Left lung (tissue), 10 donors: ENCODE results near the gene HDAC9. TPM values are rescaled to one million over a fixed set of nuclear protein-coding genes. Genes with fewer than 3 reads are reported as not detected.

Experiments
- ATAC-seq: fragments of 200-7000 bp; cut with Tn5 transposase; one replicate; pipeline ENCODE4 v1.9.1; 2020; ENCODE audit warnings: moderate library complexity
- DNase-seq, 4 donors: peaks; one replicate each; pipeline ENCODE4 v3.0.0-alpha.2; 2013 to 2020
- H3K27ac ChIP-seq, 2 donors: fragments of 200-600 bp; sonication (generic) in 1 of 2; one replicate each; pipeline versions ENCODE4 v1.5.0 to v1.8.0; 2020 to 2021
- H3K27me3 ChIP-seq, 2 donors: fragments of 200-600 bp; sonication (generic) in 1 of 2; one replicate each; pipeline versions ENCODE4 v1.5.0 to v1.8.0; 2020 to 2021
- H3K36me3 ChIP-seq, 2 donors: fragments of 200-600 bp; sonication (generic) in 1 of 2; one replicate each; pipeline versions ENCODE4 v1.5.0 to v1.8.0; 2020 to 2021
- H3K4me1 ChIP-seq, 2 donors: fragments of 200-600 bp; one replicate each; pipeline ENCODE4 v1.8.0; 2021
- H3K4me3 ChIP-seq, 2 donors: fragments of 200-600 bp; sonication (generic) in 1 of 2; one replicate each; pipeline versions ENCODE4 v1.5.0 to v1.8.0; 2020 to 2021; ENCODE audit warnings: mild to moderate bottlenecking in 1 of 2
- H3K9me3 ChIP-seq, 2 donors: fragments of 200-600 bp; sonication (generic) in 1 of 2; one replicate each; pipeline versions ENCODE4 v1.5.0 to v1.8.0; 2020 to 2021
- CTCF ChIP-seq, 2 donors: fragments of 200-600 bp; sonication (generic) in 1 of 2; IDR thresholded peaks; one replicate each; pipeline versions ENCODE4 v1.5.0 to v1.8.0; 2021; ENCODE audit warnings: antibody characterized with exemption in 2 of 2
- intact Hi-C, 2 donors: fragments of 100-400 bp; cut with DNase I; formaldehyde crosslinking; loops; one replicate each; pipeline versions ENCODE4 v1.11.2 to v1.14.2; 2022
- polyA plus RNA-seq, 6 donors: library from polyadenylated mRNA; unstranded; fragments of 120-200 nt; gene quantifications; one replicate each; pipeline ENCODE4 v1.2.1, GENCODE V29; 2013; ENCODE audit not compliant: insufficient read length in 6 of 6
- total RNA-seq, 2 donors: library from RNA; stranded (reverse); fragmentation: NEBNext Ultra II Directional; extraction: Animal tissue kit (Norgen Biotek cat#: 25700); gene quantifications; one replicate each; pipeline ENCODE4 v1.2.1, GENCODE V29; 2021
- donor health status: DM: no; HTN: yes; CAD: no.
- donor health status: DM: no; HTN: no; CAD: no.

The HDAC9 gene
- total and polyA plus RNA-seq, 8 donors, result 6.7 to 13.2 (median 9.6) TPM

GRCh38 chr7:18948521-18948920 is 453.0 kb downstream of the HDAC9 start:
- Histone ChIP-seq H3K4me3 (no peak overlapping the region), H3K36me3 (no peaks in the 10 kb centered on the region), H3K27me3 (no peaks in the 10 kb centered on the region), H3K27ac (no peak overlapping the region), H3K4me1 (no peaks in the 10 kb centered on the region), H3K9me3 (peaks cover 0 to 3% of the 10 kb centered on the region in 2 donors)
- DNase-seq (no peak), ATAC-seq (no peak)
- intact Hi-C loops, result no loop called here
- TF ChIP-seq CTCF (IDR thresholded peaks at IDR 0.05), result no peak

GRCh38 chr7:18952846-18953245 is 457.3 kb downstream of the HDAC9 start:
- Histone ChIP-seq H3K36me3 (no peaks in the 10 kb centered on the region), H3K9me3 (no peaks in the 10 kb centered on the region), H3K27me3 (no peaks in the 10 kb centered on the region), H3K27ac (no peak overlapping the region), H3K4me1 (no peaks in the 10 kb centered on the region), H3K4me3 (no peak overlapping the region)
- no peak for ATAC-seq
- intact Hi-C loops, result no loop called here
- TF ChIP-seq CTCF (IDR thresholded peaks at IDR 0.05), result no peak
- DNase-seq, result no peak

GRCh38 chr7:18958627-18959026 is 463.1 kb downstream of the HDAC9 start:
- ATAC-seq (no peak), DNase-seq (no peak)
- H3K4me3 ChIP-seq, result no peak overlapping the region
- no peaks in the 10 kb centered on the region for H3K9me3 ChIP-seq
- H3K36me3 ChIP-seq, result no peaks in the 10 kb centered on the region
- no peak overlapping the region for H3K27ac ChIP-seq
- intact Hi-C loops, result no loop called here
- TF ChIP-seq CTCF (IDR thresholded peaks at IDR 0.05), result no peak
- H3K4me1 ChIP-seq, result no peaks in the 10 kb centered on the region
- H3K27me3 ChIP-seq, result no peaks in the 10 kb centered on the region

GRCh38 chr7:18960725-18961124 is 465.2 kb downstream of the HDAC9 start:
- Histone ChIP-seq H3K27me3 (no peaks in the 10 kb centered on the region), H3K4me1 (no peaks in the 10 kb centered on the region), H3K4me3 (no peak overlapping the region), H3K9me3 (no peaks in the 10 kb centered on the region), H3K27ac (no peak overlapping the region), H3K36me3 (no peaks in the 10 kb centered on the region)
- DNase-seq, result no peak
- no peak for TF ChIP-seq CTCF (IDR thresholded peaks at IDR 0.05)
- ATAC-seq, result no peak
- intact Hi-C loops, result no loop called here

GRCh38 chr7:18962031-18962430 is 466.5 kb downstream of the HDAC9 start:
- DNase-seq, result no peak
- intact Hi-C loops, result no loop called here
- no peak for TF ChIP-seq CTCF (IDR thresholded peaks at IDR 0.05)
- no peaks in the 10 kb centered on the region for H3K4me1 ChIP-seq
- no peaks in the 10 kb centered on the region for H3K9me3 ChIP-seq
- ATAC-seq, result no peak
- no peaks in the 10 kb centered on the region for H3K27me3 ChIP-seq
- H3K36me3 ChIP-seq, result no peaks in the 10 kb centered on the region
- H3K27ac ChIP-seq, result no peak overlapping the region
- H3K4me3 ChIP-seq, result no peak overlapping the region
